Karpas-422 (cell line): ENCODE data around the gene IQCK. TPM values are rescaled to one million over a fixed set of nuclear protein-coding genes. Genes with fewer than 3 reads are reported as not detected.

Source experiments
- DNase-seq: peaks from one replicate; pipeline ENCODE4 v3.0.0-alpha.2; 2015
- H2AFZ ChIP-seq: fragments of 200-600 bp; sonication (generic); 2 replicates; pipeline ENCODE4 v1.6.1; 2014; ENCODE audit warnings: antibody characterized with exemption, low read length, mixed read lengths
- H3K27ac ChIP-seq: fragments of 200-600 bp; sonication (generic); 2 replicates; pipeline ENCODE4 v1.5.1; 2014; ENCODE audit warnings: mild to moderate bottlenecking, low read length, moderate library complexity
- H3K27me3 ChIP-seq: fragments of 200-600 bp; sonication (generic); 2 replicates; pipeline ENCODE4 v1.6.1; 2014; ENCODE audit warnings: low read length, mixed read lengths
- H3K36me3 ChIP-seq: fragments of 200-600 bp; sonication (generic); 2 replicates; pipeline ENCODE4 v1.6.1; 2014; ENCODE audit warnings: low read length, mixed read lengths; ENCODE audit not compliant: insufficient read depth
- H3K4me1 ChIP-seq: fragments of 200-600 bp; sonication (generic); 2 replicates; pipeline ENCODE4 v1.6.1; 2014; ENCODE audit warnings: mild to moderate bottlenecking, low read length, mixed read lengths
- H3K4me2 ChIP-seq: fragments of 200-600 bp; sonication (generic); 2 replicates; pipeline ENCODE4 v1.6.1; 2014; ENCODE audit warnings: low read length, low read depth, mild to moderate bottlenecking; ENCODE audit not compliant: poor library complexity, severe bottlenecking
- H3K4me3 ChIP-seq: fragments of 200-600 bp; sonication (generic); 2 replicates; pipeline ENCODE4 v1.5.1; 2014; ENCODE audit warnings: mild to moderate bottlenecking, antibody characterized with exemption, low read length, mixed read lengths
- H3K79me2 ChIP-seq: fragments of 200-600 bp; sonication (generic); 2 replicates; pipeline ENCODE4 v1.6.1; 2014; ENCODE audit warnings: mild to moderate bottlenecking, low read length, mixed read lengths
- H3K9ac ChIP-seq: fragments of 200-600 bp; sonication (generic); 2 replicates; pipeline ENCODE4 v1.6.0; 2014; ENCODE audit warnings: low read length
- H3K9me2 ChIP-seq: fragments of 200-600 bp; sonication (generic), shearing (Covaris generic); replicated peaks from 2 replicates; pipeline ENCODE4 v1.6.0; 2014; ENCODE audit warnings: mild to moderate bottlenecking, low read length, moderate library complexity; ENCODE audit not compliant: insufficient read depth
- H3K9me3 ChIP-seq: fragments of 300-700, 200-600 bp; sonication (generic); 2 replicates; pipeline ENCODE4 v1.6.1; 2014; ENCODE audit warnings: low read length, mixed read lengths
- H4K20me1 ChIP-seq: fragments of 200-600 bp; sonication (generic); 2 replicates; pipeline ENCODE4 v1.6.1; 2014; ENCODE audit warnings: mild to moderate bottlenecking, antibody characterized with exemption, low read length, low read depth; ENCODE audit not compliant: insufficient read depth
- total RNA-seq: library from RNA; depleted of rRNA; stranded (reverse); fragments of >200 nt; shearing (Covaris generic); gene quantifications from 2 replicates; pipeline ENCODE4 v1.2.3, GENCODE V29; 2014; ENCODE audit warnings: low replicate concordance

Gene IQCK
- total RNA-seq, 1 experiment from 2014 or later, result 4.9 TPM

- no peaks in the 10 kb centered on the region for H3K27me3 ChIP-seq
- H3K9me3 ChIP-seq, result no peaks in the 10 kb centered on the region
- no peak overlapping the region for H3K9ac ChIP-seq
- no peak overlapping the region for H3K4me3 ChIP-seq
- no peaks in the 10 kb centered on the region for H3K79me2 ChIP-seq
- no peak for DNase-seq
- H3K9me2 ChIP-seq, result no peaks in the 10 kb centered on the region
- H3K36me3 ChIP-seq, result no peaks in the 10 kb centered on the region
- no peak overlapping the region for H2AFZ ChIP-seq
- no peaks in the 10 kb centered on the region for H4K20me1 ChIP-seq
- no peak overlapping the region for H3K4me2 ChIP-seq
- no peak overlapping the region for H3K27ac ChIP-seq
- no peaks in the 10 kb centered on the region for H3K4me1 ChIP-seq
Observed at GRCh38 chr16:19741354-19741753, 23.3 kb downstream of the IQCK start.

GRCh38 chr16:19743816-19744159, 25.7 kb downstream of the IQCK start:
- no peaks in the 10 kb centered on the region for H3K79me2 ChIP-seq
- no peaks in the 10 kb centered on the region for H3K36me3 ChIP-seq
- no peak overlapping the region for H2AFZ ChIP-seq
- H3K27me3 ChIP-seq, result no peaks in the 10 kb centered on the region
- H3K4me2 ChIP-seq, result no peak overlapping the region
- no peak overlapping the region for H3K9ac ChIP-seq
- H3K4me3 ChIP-seq, result no peak overlapping the region
- DNase-seq, result no peak
- no peak overlapping the region for H3K27ac ChIP-seq
- H3K4me1 ChIP-seq, result no peaks in the 10 kb centered on the region
- no peaks in the 10 kb centered on the region for H3K9me3 ChIP-seq
- H3K9me2 ChIP-seq, result no peaks in the 10 kb centered on the region
- no peaks in the 10 kb centered on the region for H4K20me1 ChIP-seq

- no peaks in the 10 kb centered on the region for H3K9me3 ChIP-seq
- H3K9me2 ChIP-seq, result no peaks in the 10 kb centered on the region
- H3K79me2 ChIP-seq, result no peaks in the 10 kb centered on the region
- H3K27ac ChIP-seq, result no peak overlapping the region
- no peak overlapping the region for H2AFZ ChIP-seq
- H3K36me3 ChIP-seq, result no peaks in the 10 kb centered on the region
- H3K9ac ChIP-seq, result no peak overlapping the region
- H3K27me3 ChIP-seq, result no peaks in the 10 kb centered on the region
- H3K4me1 ChIP-seq, result no peaks in the 10 kb centered on the region
- no peak overlapping the region for H3K4me2 ChIP-seq
- H3K4me3 ChIP-seq, result no peak overlapping the region
- H4K20me1 ChIP-seq, result no peaks in the 10 kb centered on the region
- DNase-seq, result no peak
Observed at GRCh38 chr16:19744670-19745069, 26.6 kb downstream of the IQCK start.

- H3K27me3 ChIP-seq, result no peaks in the 10 kb centered on the region
- no peaks in the 10 kb centered on the region for H4K20me1 ChIP-seq
- H3K9me2 ChIP-seq, result no peaks in the 10 kb centered on the region
- no peak overlapping the region for H2AFZ ChIP-seq
- H3K27ac ChIP-seq, result no peak overlapping the region
- H3K4me2 ChIP-seq, result no peak overlapping the region
- H3K9me3 ChIP-seq, result no peaks in the 10 kb centered on the region
- no peak overlapping the region for H3K4me3 ChIP-seq
- H3K9ac ChIP-seq, result no peak overlapping the region
- H3K4me1 ChIP-seq, result no peaks in the 10 kb centered on the region
- no peaks in the 10 kb centered on the region for H3K36me3 ChIP-seq
- DNase-seq, result no peak
- H3K79me2 ChIP-seq, result no peaks in the 10 kb centered on the region
Observed at GRCh38 chr16:19745286-19746010, 27.4 kb downstream of the IQCK start.

GRCh38 chr16:19746561-19746960, 28.5 kb downstream of the IQCK start:
- Histone ChIP-seq H3K36me3 (no peaks in the 10 kb centered on the region), H3K27me3 (no peaks in the 10 kb centered on the region), H3K9ac (no peak overlapping the region), H3K4me1 (no peaks in the 10 kb centered on the region), H3K27ac (no peak overlapping the region), H3K79me2 (no peaks in the 10 kb centered on the region), H3K4me2 (no peak overlapping the region), H3K9me3 (no peaks in the 10 kb centered on the region), H2AFZ (no peak overlapping the region), H4K20me1 (no peaks in the 10 kb centered on the region), H3K4me3 (no peak overlapping the region), H3K9me2 (no peaks in the 10 kb centered on the region)
- DNase-seq, result no peak

- Histone ChIP-seq H2AFZ (no peak overlapping the region), H3K4me3 (no peak overlapping the region), H3K9me2 (no peaks in the 10 kb centered on the region), H4K20me1 (no peaks in the 10 kb centered on the region), H3K9ac (no peak overlapping the region), H3K4me1 (no peaks in the 10 kb centered on the region), H3K9me3 (no peaks in the 10 kb centered on the region), H3K4me2 (no peak overlapping the region), H3K79me2 (no peaks in the 10 kb centered on the region), H3K27ac (no peak overlapping the region), H3K27me3 (no peaks in the 10 kb centered on the region), H3K36me3 (no peaks in the 10 kb centered on the region)
- no peak for DNase-seq
Observed at GRCh38 chr16:19748389-19749168, 30.5 kb downstream of the IQCK start.

- H3K27me3 ChIP-seq, result no peaks in the 10 kb centered on the region
- no peaks in the 10 kb centered on the region for H3K36me3 ChIP-seq
- no peak overlapping the region for H3K4me2 ChIP-seq
- DNase-seq, result no peak
- H4K20me1 ChIP-seq, result no peaks in the 10 kb centered on the region
- no peak overlapping the region for H2AFZ ChIP-seq
- no peaks in the 10 kb centered on the region for H3K4me1 ChIP-seq
- H3K4me3 ChIP-seq, result no peak overlapping the region
- H3K9ac ChIP-seq, result no peak overlapping the region
- no peaks in the 10 kb centered on the region for H3K79me2 ChIP-seq
- no peaks in the 10 kb centered on the region for H3K9me3 ChIP-seq
- H3K9me2 ChIP-seq, result no peaks in the 10 kb centered on the region
- no peak overlapping the region for H3K27ac ChIP-seq
Observed at GRCh38 chr16:19749571-19750080, 31.6 kb downstream of the IQCK start.

- Histone ChIP-seq H3K9me3 (no peaks in the 10 kb centered on the region), H3K9me2 (no peaks in the 10 kb centered on the region), H3K4me2 (no peak overlapping the region), H3K4me3 (no peak overlapping the region), H4K20me1 (no peaks in the 10 kb centered on the region), H3K27me3 (no peaks in the 10 kb centered on the region), H2AFZ (no peak overlapping the region), H3K9ac (no peak overlapping the region), H3K36me3 (no peaks in the 10 kb centered on the region), H3K27ac (no peak overlapping the region), H3K79me2 (no peaks in the 10 kb centered on the region), H3K4me1 (no peaks in the 10 kb centered on the region)
- no peak for DNase-seq
Observed at GRCh38 chr16:19751478-19752385, 33.7 kb downstream of the IQCK start.
